Erythroblast (primary cell): ENCODE data around the gene CHD2.

ENCODE experiments used
- GATA1 ChIP-seq: IDR thresholded peaks from 2 replicates; pipeline ENCODE4 v1.6.1; 2011; ENCODE audit warnings: low read depth, mild to moderate bottlenecking, control low read depth, low read length, moderate library complexity
- POLR2A ChIP-seq: IDR thresholded peaks from 2 replicates; pipeline ENCODE4 v1.6.1; 2011; ENCODE audit warnings: mild to moderate bottlenecking, low read length

- TF ChIP-seq POLR2A (no peak), GATA1 (no peak)
Measured at GRCh38 chr15:92953566-92953965, 53.4 kb downstream of the CHD2 start.
